ENCODE results near the gene GPX4. TPM values are rescaled to one million over a fixed set of nuclear protein-coding genes. Genes with fewer than 3 reads are reported as not detected.

Gene GPX4
- total and polyA plus RNA-seq, 10 of the 15 experiments (the other 5 are each of a cell fraction or from before 2014, with no cell fraction given), result 33.3 to 749 (median 297) TPM

GRCh38 chr19:1103708-1104310 is at the start of gene GPX4 (continued):
- no peak for TF ChIP-seq SMAD1 (IDR thresholded peaks at IDR 0.05; ENCODE audit: low read depth, partially characterized antibody)
- TF ChIP-seq, protein P1, sequence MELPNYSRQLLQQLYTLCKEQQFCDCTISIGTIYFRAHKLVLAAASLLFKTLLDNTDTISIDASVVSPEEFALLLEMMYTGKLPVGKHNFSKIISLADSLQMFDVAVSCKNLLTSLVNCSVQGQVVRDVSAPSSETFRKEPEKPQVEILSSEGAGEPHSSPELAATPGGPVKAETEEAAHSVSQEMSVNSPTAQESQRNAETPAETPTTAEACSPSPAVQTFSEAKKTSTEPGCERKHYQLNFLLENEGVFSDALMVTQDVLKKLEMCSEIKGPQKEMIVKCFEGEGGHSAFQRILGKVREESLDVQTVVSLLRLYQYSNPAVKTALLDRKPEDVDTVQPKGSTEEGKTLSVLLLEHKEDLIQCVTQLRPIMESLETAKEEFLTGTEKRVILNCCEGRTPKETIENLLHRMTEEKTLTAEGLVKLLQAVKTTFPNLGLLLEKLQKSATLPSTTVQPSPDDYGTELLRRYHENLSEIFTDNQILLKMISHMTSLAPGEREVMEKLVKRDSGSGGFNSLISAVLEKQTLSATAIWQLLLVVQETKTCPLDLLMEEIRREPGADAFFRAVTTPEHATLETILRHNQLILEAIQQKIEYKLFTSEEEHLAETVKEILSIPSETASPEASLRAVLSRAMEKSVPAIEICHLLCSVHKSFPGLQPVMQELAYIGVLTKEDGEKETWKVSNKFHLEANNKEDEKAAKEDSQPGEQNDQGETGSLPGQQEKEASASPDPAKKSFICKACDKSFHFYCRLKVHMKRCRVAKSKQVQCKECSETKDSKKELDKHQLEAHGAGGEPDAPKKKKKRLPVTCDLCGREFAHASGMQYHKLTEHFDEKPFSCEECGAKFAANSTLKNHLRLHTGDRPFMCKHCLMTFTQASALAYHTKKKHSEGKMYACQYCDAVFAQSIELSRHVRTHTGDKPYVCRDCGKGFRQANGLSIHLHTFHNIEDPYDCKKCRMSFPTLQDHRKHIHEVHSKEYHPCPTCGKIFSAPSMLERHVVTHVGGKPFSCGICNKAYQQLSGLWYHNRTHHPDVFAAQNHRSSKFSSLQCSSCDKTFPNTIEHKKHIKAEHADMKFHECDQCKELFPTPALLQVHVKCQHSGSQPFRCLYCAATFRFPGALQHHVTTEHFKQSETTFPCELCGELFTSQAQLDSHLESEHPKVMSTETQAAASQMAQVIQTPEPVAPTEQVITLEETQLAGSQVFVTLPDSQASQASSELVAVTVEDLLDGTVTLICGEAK (IDR thresholded peaks at IDR 0.05; ENCODE audit: borderline replicate concordance), result no peak
- TF ChIP-seq BACH1 (IDR thresholded peaks at IDR 0.05; ENCODE audit: borderline replicate concordance), result peak; percentile 95
- TF ChIP-seq TCF3 (IDR thresholded peaks at IDR 0.05; ENCODE audit: borderline replicate concordance, insufficient read depth, low read depth, low read length), result 0 out of 2 replicates have a peak, but pooled peaks have one; percentile 70
- TF ChIP-seq YY1 (IDR thresholded peaks at IDR 0.05; ENCODE audit: low read depth, low read length), result peak; percentile 71
- TF ChIP-seq ATF2 (IDR thresholded peaks at IDR 0.05; ENCODE audit: low read length), result no peak
- peak; percentile 74 for TF ChIP-seq HDAC6 (IDR thresholded peaks at IDR 0.05; ENCODE audit: unreplicated experiment)
- TF ChIP-seq FOXM1 (IDR thresholded peaks at IDR 0.05; ENCODE audit: low read depth, low read length), result no peak
- TF ChIP-seq HCFC1 (IDR thresholded peaks at IDR 0.05; ENCODE audit: low read length), result peak; percentile 32; the same call in 1 of the 2 replicates
- no peak for TF ChIP-seq CHD1 (IDR thresholded peaks at IDR 0.05; ENCODE audit: low read depth, low read length)
- TF ChIP-seq, protein P2, sequence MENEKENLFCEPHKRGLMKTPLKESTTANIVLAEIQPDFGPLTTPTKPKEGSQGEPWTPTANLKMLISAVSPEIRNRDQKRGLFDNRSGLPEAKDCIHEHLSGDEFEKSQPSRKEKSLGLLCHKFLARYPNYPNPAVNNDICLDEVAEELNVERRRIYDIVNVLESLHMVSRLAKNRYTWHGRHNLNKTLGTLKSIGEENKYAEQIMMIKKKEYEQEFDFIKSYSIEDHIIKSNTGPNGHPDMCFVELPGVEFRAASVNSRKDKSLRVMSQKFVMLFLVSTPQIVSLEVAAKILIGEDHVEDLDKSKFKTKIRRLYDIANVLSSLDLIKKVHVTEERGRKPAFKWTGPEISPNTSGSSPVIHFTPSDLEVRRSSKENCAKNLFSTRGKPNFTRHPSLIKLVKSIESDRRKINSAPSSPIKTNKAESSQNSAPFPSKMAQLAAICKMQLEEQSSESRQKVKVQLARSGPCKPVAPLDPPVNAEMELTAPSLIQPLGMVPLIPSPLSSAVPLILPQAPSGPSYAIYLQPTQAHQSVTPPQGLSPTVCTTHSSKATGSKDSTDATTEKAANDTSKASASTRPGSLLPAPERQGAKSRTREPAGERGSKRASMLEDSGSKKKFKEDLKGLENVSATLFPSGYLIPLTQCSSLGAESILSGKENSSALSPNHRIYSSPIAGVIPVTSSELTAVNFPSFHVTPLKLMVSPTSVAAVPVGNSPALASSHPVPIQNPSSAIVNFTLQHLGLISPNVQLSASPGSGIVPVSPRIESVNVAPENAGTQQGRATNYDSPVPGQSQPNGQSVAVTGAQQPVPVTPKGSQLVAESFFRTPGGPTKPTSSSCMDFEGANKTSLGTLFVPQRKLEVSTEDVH (IDR thresholded peaks at IDR 0.05; ENCODE audit: low read depth, partially characterized antibody), result no peak
- no peak for TF ChIP-seq RBBP5 (conservative IDR thresholded peaks at IDR 0.05)
- peak; percentile 97 for TF ChIP-seq POLR2AphosphoS5 (IDR thresholded peaks at IDR 0.05; ENCODE audit: low read length)
- TF ChIP-seq KLF5 (IDR thresholded peaks at IDR 0.05; ENCODE audit: partially characterized antibody), result peak; percentile 75
- TF ChIP-seq GABPA (IDR thresholded peaks at IDR 0.05; ENCODE audit: low read depth), result no peak
- TF ChIP-seq KDM1A (IDR thresholded peaks at IDR 0.05; ENCODE audit: borderline replicate concordance), result no peak
- TF ChIP-seq, protein P3, sequence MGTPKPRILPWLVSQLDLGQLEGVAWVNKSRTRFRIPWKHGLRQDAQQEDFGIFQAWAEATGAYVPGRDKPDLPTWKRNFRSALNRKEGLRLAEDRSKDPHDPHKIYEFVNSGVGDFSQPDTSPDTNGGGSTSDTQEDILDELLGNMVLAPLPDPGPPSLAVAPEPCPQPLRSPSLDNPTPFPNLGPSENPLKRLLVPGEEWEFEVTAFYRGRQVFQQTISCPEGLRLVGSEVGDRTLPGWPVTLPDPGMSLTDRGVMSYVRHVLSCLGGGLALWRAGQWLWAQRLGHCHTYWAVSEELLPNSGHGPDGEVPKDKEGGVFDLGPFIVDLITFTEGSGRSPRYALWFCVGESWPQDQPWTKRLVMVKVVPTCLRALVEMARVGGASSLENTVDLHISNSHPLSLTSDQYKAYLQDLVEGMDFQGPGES (IDR thresholded peaks at IDR 0.05), result peak; percentile 75
- TF ChIP-seq, protein P4, sequence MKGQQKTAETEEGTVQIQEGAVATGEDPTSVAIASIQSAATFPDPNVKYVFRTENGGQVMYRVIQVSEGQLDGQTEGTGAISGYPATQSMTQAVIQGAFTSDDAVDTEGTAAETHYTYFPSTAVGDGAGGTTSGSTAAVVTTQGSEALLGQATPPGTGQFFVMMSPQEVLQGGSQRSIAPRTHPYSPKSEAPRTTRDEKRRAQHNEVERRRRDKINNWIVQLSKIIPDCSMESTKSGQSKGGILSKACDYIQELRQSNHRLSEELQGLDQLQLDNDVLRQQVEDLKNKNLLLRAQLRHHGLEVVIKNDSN (IDR thresholded peaks at IDR 0.05; ENCODE audit: borderline replicate concordance, extremely low read length, insufficient read depth, low read depth, low read length), result peak; percentile 13
- TF ChIP-seq ZNF217 (IDR thresholded peaks at IDR 0.05), result no peak
